ENCODE measurements around the gene OR10P1.

- no peak for TF ChIP-seq HDGF (IDR thresholded peaks at IDR 0.05; ENCODE audit: borderline replicate concordance)
- no peak for TF ChIP-seq FOXK2 (IDR thresholded peaks at IDR 0.05)
- TF ChIP-seq SP1 (IDR thresholded peaks at IDR 0.05): no peak
- no peak for TF ChIP-seq NFRKB (IDR thresholded peaks at IDR 0.05)
- TF ChIP-seq ELF4 (IDR thresholded peaks at IDR 0.05): no peak
- TF ChIP-seq L3MBTL2 (conservative IDR thresholded peaks at IDR 0.05): no peak
- TF ChIP-seq ZNF384 (IDR thresholded peaks at IDR 0.05): no peak
- TF ChIP-seq CTBP1 (IDR thresholded peaks at IDR 0.05; ENCODE audit: borderline replicate concordance): no peak
- no peak for TF ChIP-seq LEF1 (IDR thresholded peaks at IDR 0.05; ENCODE audit: borderline replicate concordance)
Measured at GRCh38 chr12:55612646-55613045, 24.0 kb upstream of the OR10P1 start.
